Testis (tissue), 2 donors: ENCODE data around the gene NRP2.

ENCODE experiments used
- POLR2A ChIP-seq: fragments of 450-650 bp; IDR thresholded peaks from one replicate; pipeline ENCODE4 v1.6.1; 2017; ENCODE audit warnings: antibody characterized with exemption, mild to moderate bottlenecking, moderate library complexity
- TF ChIP-seq, protein P1 (sequence below), 3 experiments: fragments of 450-650 bp in 2 of 3; fragments of 200-600 bp in 1 of 3; sonication (generic) in 1 of 3; IDR thresholded peaks; one replicate each; pipeline ENCODE4 v1.5.1; 2016 to 2019; ENCODE audit warnings: antibody characterized with exemption in 3 of 3, mild to moderate bottlenecking in 2 of 3, moderate library complexity in 1 of 3

DNA sequence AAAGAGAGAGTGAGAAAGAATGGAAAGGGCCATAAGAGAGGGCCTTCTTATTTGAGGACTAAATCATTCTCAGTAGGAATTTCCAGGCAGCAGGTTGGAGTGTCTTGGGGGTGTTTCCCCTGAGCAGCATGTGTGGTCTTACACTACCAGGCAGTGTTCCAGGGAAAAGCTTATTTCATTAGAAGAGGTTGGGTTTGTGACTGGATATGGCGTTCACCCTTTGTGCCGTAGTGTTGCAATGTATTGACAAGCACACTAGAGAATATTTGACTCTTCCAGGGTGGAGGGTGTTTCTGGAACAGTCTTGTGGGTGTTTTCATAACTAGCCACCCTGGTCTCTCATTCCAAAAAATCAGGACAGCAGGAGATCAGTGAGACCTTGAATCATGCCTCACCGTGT is 105.5 kb downstream of the NRP2 start:
- TF ChIP-seq, protein P1, sequence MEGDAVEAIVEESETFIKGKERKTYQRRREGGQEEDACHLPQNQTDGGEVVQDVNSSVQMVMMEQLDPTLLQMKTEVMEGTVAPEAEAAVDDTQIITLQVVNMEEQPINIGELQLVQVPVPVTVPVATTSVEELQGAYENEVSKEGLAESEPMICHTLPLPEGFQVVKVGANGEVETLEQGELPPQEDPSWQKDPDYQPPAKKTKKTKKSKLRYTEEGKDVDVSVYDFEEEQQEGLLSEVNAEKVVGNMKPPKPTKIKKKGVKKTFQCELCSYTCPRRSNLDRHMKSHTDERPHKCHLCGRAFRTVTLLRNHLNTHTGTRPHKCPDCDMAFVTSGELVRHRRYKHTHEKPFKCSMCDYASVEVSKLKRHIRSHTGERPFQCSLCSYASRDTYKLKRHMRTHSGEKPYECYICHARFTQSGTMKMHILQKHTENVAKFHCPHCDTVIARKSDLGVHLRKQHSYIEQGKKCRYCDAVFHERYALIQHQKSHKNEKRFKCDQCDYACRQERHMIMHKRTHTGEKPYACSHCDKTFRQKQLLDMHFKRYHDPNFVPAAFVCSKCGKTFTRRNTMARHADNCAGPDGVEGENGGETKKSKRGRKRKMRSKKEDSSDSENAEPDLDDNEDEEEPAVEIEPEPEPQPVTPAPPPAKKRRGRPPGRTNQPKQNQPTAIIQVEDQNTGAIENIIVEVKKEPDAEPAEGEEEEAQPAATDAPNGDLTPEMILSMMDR (IDR thresholded peaks at IDR 0.05) = no peak
- TF ChIP-seq POLR2A = no peak
